Measurements from ENCODE around the gene KLHDC9.
A peak's percentile ranks its signal among the peaks of the same experiment; 100 is the strongest.

Gene KLHDC9

DNA sequence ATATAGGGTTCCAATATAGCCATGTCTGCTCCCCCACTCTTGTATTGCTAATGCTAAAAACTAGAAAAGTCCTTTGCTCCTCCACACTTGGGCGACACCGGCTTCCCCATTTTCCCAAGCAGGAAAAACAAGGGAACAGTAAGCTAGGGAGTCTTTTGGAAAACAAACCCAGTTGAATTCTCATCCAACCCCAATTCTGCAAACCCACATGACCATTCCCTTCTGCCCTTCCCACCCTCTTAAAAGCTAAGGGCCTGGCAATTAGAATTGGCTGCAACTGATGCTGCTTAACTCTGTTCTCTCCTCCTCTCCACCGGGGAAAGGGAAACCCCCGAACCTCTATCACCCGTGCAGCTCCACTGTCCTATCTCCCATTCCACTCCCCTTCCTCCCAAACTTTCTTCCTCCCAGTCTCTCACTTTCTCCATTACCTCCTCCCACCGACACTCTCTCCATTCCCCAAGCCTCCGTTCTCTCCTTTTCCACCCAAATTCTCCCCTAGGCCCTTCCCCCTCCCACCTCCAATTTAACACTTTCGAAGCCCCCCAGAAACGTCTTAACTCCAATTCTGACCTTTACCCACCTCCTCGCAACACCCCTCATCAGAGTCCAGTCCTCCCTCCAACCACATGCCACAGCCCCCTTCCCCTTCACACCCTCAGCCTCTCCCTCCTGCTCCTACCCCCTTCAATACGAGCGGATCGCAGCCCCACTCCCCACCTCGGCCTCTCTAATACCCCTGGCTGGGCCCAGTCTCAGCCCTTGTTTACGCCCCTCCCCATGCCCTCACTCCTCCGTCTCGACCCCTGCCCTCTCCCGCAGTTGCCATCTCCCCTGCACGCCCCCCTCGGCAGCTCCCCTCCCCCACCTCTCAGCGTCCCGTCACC lies 33.6 kb downstream of the KLHDC9 start:
- peak; percentile 39 for DNase-seq (ENCODE audit: low read depth)

DNA sequence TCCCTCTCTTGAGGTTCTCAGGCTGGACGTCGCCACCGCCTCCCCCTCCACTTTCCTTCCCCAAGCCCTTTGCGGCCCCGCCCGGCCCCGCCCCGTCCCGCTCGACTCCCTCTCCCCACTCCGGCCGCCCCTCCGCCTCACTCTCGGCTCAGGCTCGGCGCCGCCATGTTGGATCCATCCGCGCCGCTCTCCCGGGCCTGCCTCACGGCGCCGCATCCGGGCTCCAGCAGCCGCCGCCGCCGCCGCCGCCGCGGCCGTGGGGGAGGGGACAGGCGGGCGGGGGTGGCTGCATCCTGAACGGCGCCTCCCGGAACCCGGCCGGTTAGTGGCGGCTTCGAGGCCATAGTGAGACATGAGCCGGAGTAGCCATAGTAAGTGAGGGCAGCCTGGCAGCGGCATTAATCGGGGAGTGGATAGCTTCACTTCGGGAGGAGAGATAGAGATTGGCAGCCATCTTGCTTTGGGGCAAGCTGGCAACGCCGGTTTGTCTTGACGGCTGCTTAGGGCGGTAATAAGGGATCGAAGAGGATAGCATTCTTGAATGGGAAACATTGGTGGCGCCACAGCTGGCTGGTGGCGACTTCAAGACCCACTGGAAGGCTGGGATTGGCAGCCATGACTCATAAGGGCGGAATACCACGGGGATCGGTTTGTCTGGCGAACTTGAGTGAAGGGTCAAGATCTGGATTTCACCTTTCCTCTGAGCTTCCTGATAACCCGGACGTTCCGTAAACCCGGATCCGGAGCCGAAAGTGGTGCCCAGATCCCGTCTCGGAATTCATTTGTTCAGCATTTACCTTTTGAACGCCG lies 34.5 kb downstream of the KLHDC9 start, which contains the start of gene DEDD:
Gene DEDD, minus strand, starts transcription at position 258 of the 810 bp plus-strand sequence. CDS start 8,205 bp downstream, outside the sequence.
- DNase-seq (ENCODE audit: low read depth): peak; percentile 98

DNA sequence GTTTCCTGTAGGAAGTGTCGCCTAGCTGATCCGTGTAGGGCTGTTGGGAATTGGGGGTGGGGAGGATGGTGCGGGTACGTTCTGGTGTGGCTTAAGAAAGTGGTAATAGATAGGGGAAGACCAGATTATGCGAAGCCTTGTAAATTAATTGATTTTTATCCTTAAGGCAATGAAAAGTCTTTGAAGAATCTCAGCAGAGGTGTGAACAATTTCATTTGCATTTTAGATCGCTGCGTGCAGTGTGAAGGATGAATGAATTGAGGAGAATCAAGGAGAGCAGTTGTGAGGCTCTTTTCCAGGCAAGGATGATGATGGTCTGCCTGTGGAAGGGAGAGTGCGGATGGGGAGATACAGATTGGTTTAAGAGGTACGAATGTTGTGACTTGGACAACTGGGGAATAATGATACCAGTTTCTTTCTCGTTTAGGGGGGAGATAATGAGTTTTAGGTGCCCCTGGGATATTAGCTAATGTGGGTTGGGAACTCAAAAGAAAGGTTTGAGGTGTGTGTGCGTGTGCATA lies 35.1 kb downstream of the KLHDC9 start:
- no peak for DNase-seq (ENCODE audit: low read depth)

DNA sequence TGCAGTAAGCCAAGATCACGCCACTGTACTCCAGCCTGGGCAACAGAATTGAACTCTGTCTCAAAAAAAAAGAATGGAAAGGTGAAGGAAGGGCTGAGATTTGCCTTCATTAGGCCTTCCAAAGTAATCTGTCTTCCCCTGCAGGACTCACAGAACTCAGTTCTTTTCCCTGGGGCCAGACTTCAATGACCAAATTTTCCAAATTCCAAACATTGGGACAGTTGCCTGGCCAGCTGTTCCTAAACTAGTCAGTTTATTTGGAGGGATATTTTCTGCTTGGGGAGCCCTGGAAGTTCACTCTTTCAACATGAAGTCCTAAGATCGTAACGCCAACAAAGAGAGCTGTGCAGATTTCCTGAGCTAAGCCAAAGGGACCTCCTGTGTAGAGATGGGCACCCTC lies 39.7 kb downstream of the KLHDC9 start:
- DNase-seq (ENCODE audit: low read depth): no peak

DNA sequence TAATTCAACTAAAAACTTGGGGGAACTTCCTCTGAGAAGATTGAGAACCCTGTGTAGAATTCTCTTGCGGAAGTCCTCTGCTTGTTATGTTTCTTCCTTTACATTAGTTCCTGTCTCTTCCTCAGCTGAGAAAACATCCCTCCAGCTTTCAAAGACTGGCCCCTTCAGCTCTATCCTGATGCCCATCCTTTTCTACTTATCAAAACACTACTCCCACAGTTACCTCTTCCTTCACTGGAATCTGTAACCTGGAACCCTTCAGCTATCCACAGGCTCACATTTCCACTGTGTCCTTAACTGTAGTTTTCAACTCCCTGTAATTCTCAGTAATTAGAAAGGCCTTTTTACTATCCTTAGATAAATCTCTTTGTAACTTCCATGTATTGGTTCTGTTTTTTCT lies 40.3 kb downstream of the KLHDC9 start:
- DNase-seq (ENCODE audit: low read depth): no peak

DNA sequence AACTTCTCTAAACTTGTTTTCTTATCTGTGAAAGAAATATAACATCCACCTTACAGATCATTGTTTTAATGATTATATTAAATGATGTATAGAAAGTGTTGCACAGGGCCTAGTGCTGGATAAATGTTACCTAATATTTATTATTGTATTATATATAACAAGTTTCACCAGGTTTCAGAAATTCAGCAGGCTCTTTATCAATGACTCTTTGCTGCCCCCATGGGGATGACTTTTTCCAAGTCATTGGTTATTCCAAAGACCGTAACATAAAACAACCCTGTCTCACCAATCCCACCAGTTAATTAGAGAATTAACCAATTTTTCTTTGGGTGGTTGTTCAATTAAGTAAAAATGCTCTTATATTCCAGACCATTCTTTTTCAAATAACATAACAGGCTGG lies 41.6 kb downstream of the KLHDC9 start:
- DNase-seq (ENCODE audit: low read depth): peak; percentile 31

DNA sequence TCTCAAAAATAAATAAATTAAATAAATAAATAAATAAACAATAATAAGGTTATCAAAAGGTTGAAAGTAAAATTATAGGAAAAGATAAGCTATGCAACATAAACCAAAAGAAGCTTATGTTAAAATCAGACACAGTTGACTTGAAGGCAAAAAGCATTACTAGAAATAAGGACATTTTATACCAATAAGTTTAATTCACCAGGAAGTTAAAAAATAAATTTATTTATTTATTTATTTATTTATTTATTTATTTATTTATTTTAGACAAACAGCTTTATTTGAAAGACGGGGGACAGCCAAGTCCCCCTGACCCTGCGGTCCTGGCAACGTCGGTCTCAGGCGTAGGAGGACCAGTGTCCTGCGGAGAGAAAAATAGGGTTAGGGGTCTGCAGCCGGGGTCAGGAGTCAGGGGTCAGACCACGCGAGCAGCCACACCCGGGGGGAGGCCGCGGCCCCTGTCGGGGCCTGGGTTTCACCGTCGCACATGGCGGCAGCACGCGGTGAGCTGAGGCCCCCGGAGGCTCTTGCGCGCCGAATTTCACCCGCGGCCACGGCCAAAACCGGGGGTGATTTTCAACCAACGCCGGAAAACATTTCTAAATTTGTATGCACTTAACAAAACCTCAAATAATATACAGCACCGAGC lies 42.7 kb downstream of the KLHDC9 start:
- DNase-seq (ENCODE audit: low read depth): no peak

DNA sequence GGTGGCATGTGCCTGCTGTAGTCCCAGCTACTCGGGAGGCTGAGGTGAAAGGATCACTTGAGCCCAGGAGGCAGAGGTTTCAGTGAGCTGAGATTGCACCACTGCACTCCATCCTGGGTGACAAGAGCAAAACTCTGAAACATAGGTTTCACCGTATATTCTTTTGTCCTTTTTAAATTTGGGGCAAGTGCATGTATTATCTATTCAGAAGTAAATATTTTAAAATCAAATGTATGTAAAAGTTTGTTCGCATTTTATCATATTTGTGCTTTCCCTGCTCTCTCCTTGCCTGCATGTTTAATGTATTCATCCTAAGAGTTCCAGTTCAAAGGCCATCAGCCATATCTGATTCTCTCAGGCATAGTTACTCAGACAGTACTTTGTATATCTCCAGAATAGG lies 47.7 kb downstream of the KLHDC9 start:
- DNase-seq (ENCODE audit: low read depth): no peak
